ENCODE results near the gene SRGAP1. TPM values are rescaled to one million over a fixed set of nuclear protein-coding genes. Genes with fewer than 3 reads are reported as not detected.

The SRGAP1 gene
- total RNA-seq, 4 donors from 2014 or later = 7.6 to 17.5 (median 14.6) TPM

GRCh38 chr12:63927511-63927910 lies 83.0 kb downstream of the SRGAP1 start:
- Histone ChIP-seq H3K36me3 (no peaks in the 10 kb centered on the region), H3K4me3 (no peak overlapping the region), H3K27me3 (no peaks in the 10 kb centered on the region), H3K4me1 (no peaks in the 10 kb centered on the region), H3K27ac (replicated peaks in 1 of 4) (no peak overlapping the region), H3K9me3 (no peaks in the 10 kb centered on the region)
- intact Hi-C loops (cut with DNase I) = no loop called here
- DNase-seq (ENCODE audit: extremely low spot score) = no peak
- TF ChIP-seq CTCF (IDR thresholded peaks at IDR 0.05) = no peak
- no peak for TF ChIP-seq EP300 (IDR thresholded peaks at IDR 0.05)
- no peak for TF ChIP-seq POLR2A (IDR thresholded peaks at IDR 0.05; ENCODE audit: low read depth)
- no peak for TF ChIP-seq POLR2AphosphoS5 (IDR thresholded peaks at IDR 0.05)
- 94% methylated on average over 2 of the region's 2 CpGs for WGBS

GRCh38 chr12:63928305-63928704 lies 83.8 kb downstream of the SRGAP1 start:
- Histone ChIP-seq H3K36me3 (no peaks in the 10 kb centered on the region), H3K9me3 (no peaks in the 10 kb centered on the region), H3K4me3 (no peak overlapping the region), H3K27me3 (no peaks in the 10 kb centered on the region), H3K27ac (replicated peaks in 1 of 4) (no peak overlapping the region), H3K4me1 (no peaks in the 10 kb centered on the region)
- 94% methylated on average over 2 of the region's 2 CpGs for WGBS
- no peak for DNase-seq (ENCODE audit: extremely low spot score)
- intact Hi-C loops (cut with DNase I) = no loop called here
- TF ChIP-seq POLR2AphosphoS5 (IDR thresholded peaks at IDR 0.05) (no peak), EP300 (IDR thresholded peaks at IDR 0.05) (no peak), POLR2A (IDR thresholded peaks at IDR 0.05; ENCODE audit: low read depth) (no peak), CTCF (IDR thresholded peaks at IDR 0.05) (no peak)

DNA sequence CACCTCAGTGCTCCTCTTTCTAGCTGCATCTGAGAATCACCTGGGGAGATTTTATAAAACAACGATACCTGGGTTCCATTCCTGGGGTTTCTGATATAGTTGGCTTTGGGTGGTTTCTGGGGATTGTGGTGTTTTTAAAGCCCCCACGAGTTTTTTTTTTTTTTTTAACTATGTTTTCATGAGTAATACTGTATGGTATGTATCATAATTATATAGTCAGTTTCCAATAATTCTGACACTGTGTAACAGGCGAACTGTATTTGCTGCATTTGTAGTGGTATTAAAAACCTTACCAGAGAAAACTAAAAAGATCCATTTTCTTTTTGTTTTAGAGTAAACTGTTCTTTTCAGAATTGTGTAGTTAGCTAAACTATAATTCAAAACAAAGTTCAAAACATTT lies 84.9 kb downstream of the SRGAP1 start:
- DNase-seq (ENCODE audit: extremely low spot score) = no peak
- Histone ChIP-seq H3K27me3 (no peaks in the 10 kb centered on the region), H3K9me3 (no peaks in the 10 kb centered on the region), H3K27ac (replicated peaks in 1 of 4) (no peak overlapping the region), H3K4me1 (no peaks in the 10 kb centered on the region), H3K4me3 (no peak overlapping the region), H3K36me3 (no peaks in the 10 kb centered on the region)
- intact Hi-C loops (cut with DNase I) = no loop called here
- TF ChIP-seq POLR2A (IDR thresholded peaks at IDR 0.05; ENCODE audit: low read depth) (no peak), EP300 (IDR thresholded peaks at IDR 0.05) (no peak), POLR2AphosphoS5 (IDR thresholded peaks at IDR 0.05) (no peak), CTCF (IDR thresholded peaks at IDR 0.05) (no peak)
- 82% methylated on average over 3 of the region's 3 CpGs for WGBS

GRCh38 chr12:63930971-63931370 lies 86.5 kb downstream of the SRGAP1 start:
- no peaks in the 10 kb centered on the region for H3K36me3 ChIP-seq
- DNase-seq (ENCODE audit: extremely low spot score) = no peak
- intact Hi-C loops (cut with DNase I) = no loop called here
- 59% methylated on average over 3 of the region's 3 CpGs for WGBS
- no peak overlapping the region for H3K27ac ChIP-seq (replicated peaks in 1 of 4)
- H3K4me1 ChIP-seq = no peaks in the 10 kb centered on the region
- H3K27me3 ChIP-seq = no peaks in the 10 kb centered on the region
- H3K4me3 ChIP-seq = no peak overlapping the region
- no peaks in the 10 kb centered on the region for H3K9me3 ChIP-seq
- TF ChIP-seq CTCF (IDR thresholded peaks at IDR 0.05) = no peak
- TF ChIP-seq POLR2A (IDR thresholded peaks at IDR 0.05; ENCODE audit: low read depth) = no peak
- TF ChIP-seq EP300 (IDR thresholded peaks at IDR 0.05) = no peak
- no peak for TF ChIP-seq POLR2AphosphoS5 (IDR thresholded peaks at IDR 0.05)

- H3K4me3 ChIP-seq = no peak overlapping the region
- no peaks in the 10 kb centered on the region for H3K9me3 ChIP-seq
- H3K36me3 ChIP-seq = no peaks in the 10 kb centered on the region
- TF ChIP-seq CTCF (IDR thresholded peaks at IDR 0.05) (no peak), EP300 (IDR thresholded peaks at IDR 0.05) (no peak), POLR2A (IDR thresholded peaks at IDR 0.05; ENCODE audit: low read depth) (no peak), POLR2AphosphoS5 (IDR thresholded peaks at IDR 0.05) (no peak)
- intact Hi-C loops (cut with DNase I) = no loop called here
- H3K4me1 ChIP-seq = no peaks in the 10 kb centered on the region
- 95% methylated on average over 1 of the region's 1 CpG for WGBS
- no peak overlapping the region for H3K27ac ChIP-seq (replicated peaks in 1 of 4)
- DNase-seq (ENCODE audit: extremely low spot score) = no peak
- no peaks in the 10 kb centered on the region for H3K27me3 ChIP-seq
Measured at GRCh38 chr12:63931703-63932102, 87.2 kb downstream of the SRGAP1 start.
